Keratinocyte (primary cell): ENCODE data around the gene SLC18A2. TPM values are rescaled to one million over a fixed set of nuclear protein-coding genes. Genes with fewer than 3 reads are reported as not detected.

Experiments used
- DNase-seq: peaks from one replicate; pipeline ENCODE4 v3.0.0-alpha.2; 2011; ENCODE audit warnings: low read depth, missing footprints, low spot score
- FAIRE-seq: peaks from 2 replicates; lab custom pipeline; 2011; peaks lifted over from hg19 to GRCh38; lab: Jason Lieb, UNC
- H2AFZ ChIP-seq: 2 replicates; pipeline ENCODE4 v1.6.0; 2012; ENCODE audit warnings: low read length, control low read depth, inconsistent platforms; ENCODE audit not compliant: control insufficient read depth
- H3K27ac ChIP-seq: 2 replicates; pipeline ENCODE4 v1.5.1; 2011; ENCODE audit warnings: low read length; ENCODE audit not compliant: control insufficient read depth, insufficient read depth
- H3K27me3 ChIP-seq: 3 replicates; pipeline ENCODE4 v1.6.0; 2011; ENCODE audit warnings: low read length; ENCODE audit not compliant: control insufficient read depth, insufficient read depth; ENCODE audit errors: extremely low read depth
- H3K36me3 ChIP-seq, 2 experiments: 2 replicates in 1 of 2; 3 replicates in 1 of 2; pipeline ENCODE4 v1.5.1; 2011; ENCODE audit warnings: low read length in 2 of 2, mild to moderate bottlenecking in 1 of 2; ENCODE audit not compliant: control insufficient read depth in 2 of 2, insufficient read depth in 2 of 2; ENCODE audit errors: extremely low read depth in 1 of 2
- H3K4me1 ChIP-seq: 3 replicates; pipeline ENCODE4 v1.5.1; 2011; ENCODE audit warnings: low read length; ENCODE audit not compliant: control insufficient read depth, insufficient read depth; ENCODE audit errors: extremely low read depth
- H3K4me2 ChIP-seq: 3 replicates; pipeline ENCODE4 v1.6.0; 2011; ENCODE audit warnings: low read depth, low read length; ENCODE audit not compliant: control insufficient read depth, insufficient read depth; ENCODE audit errors: extremely low read depth
- H3K4me3 ChIP-seq, 3 experiments: fragments of 200-600 bp in 1 of 3; sonication (generic) in 1 of 3; 2 replicates in 2 of 3; 3 replicates in 1 of 3; pipeline ENCODE4 v1.5.1; 2011 to 2016; ENCODE audit warnings: low read length in 3 of 3, mild to moderate bottlenecking in 3 of 3, control low read depth in 2 of 3, inconsistent platforms in 1 of 3, low read depth in 1 of 3, mixed read lengths in 1 of 3, mixed run types in 1 of 3, moderate library complexity in 1 of 3; ENCODE audit not compliant: control insufficient read depth in 2 of 3, insufficient read depth in 2 of 3; ENCODE audit errors: extremely low read depth in 1 of 3
- H3K79me2 ChIP-seq: 2 replicates; pipeline ENCODE4 v1.6.0; 2012; ENCODE audit warnings: low read length; ENCODE audit not compliant: control insufficient read depth, insufficient read depth
- H3K9ac ChIP-seq: 3 replicates; pipeline ENCODE4 v1.6.0; 2011; ENCODE audit warnings: low read length; ENCODE audit not compliant: control insufficient read depth, insufficient read depth; ENCODE audit errors: extremely low read depth
- H3K9me1 ChIP-seq: 3 replicates; pipeline ENCODE4 v1.6.0; 2011; ENCODE audit warnings: low read length; ENCODE audit not compliant: control insufficient read depth, insufficient read depth; ENCODE audit errors: extremely low read depth
- H3K9me3 ChIP-seq: 2 replicates; pipeline ENCODE4 v1.5.1; 2012; ENCODE audit warnings: low read depth, low read length; ENCODE audit not compliant: control insufficient read depth
- H4K20me1 ChIP-seq: 3 replicates; pipeline ENCODE4 v1.6.0; 2011; ENCODE audit warnings: low read length; ENCODE audit not compliant: control insufficient read depth, insufficient read depth; ENCODE audit errors: extremely low read depth
- CTCF ChIP-seq, 3 experiments: IDR thresholded peaks in 1 of 3; conservative IDR thresholded peaks in 1 of 3; optimal IDR thresholded peaks in 1 of 3; 2 replicates in 2 of 3; 3 replicates in 1 of 3; pipeline versions ENCODE3 to v1.5.1; 2011; ENCODE audit warnings: low read length in 3 of 3, mild to moderate bottlenecking in 3 of 3, moderate library complexity in 2 of 3, control low read depth in 1 of 3, inconsistent platforms in 1 of 3; ENCODE audit not compliant: insufficient read depth in 2 of 3; ENCODE audit errors: extremely low read depth in 1 of 3
- EZH2 ChIP-seq: IDR thresholded peaks from one replicate; pipeline ENCODE4 v1.6.1; 2012; ENCODE audit warnings: inconsistent platforms, mild to moderate bottlenecking, low read length, moderate library complexity
- dilution Hi-C: fragments of 300-500 bp; cut with MboI; formaldehyde crosslinking; loops from one replicate; pipeline ENCODE4 v1.7.0; 2020; ENCODE audit warnings: low sequenced_read_pairs; ENCODE audit not compliant: extremely low pct_ligation_motif_present
- polyA plus RNA-seq, 5 experiments: library from polyadenylated mRNA; depleted of rRNA in 3 of 5; stranded (reverse) in 3 of 5; stranded (forward) in 1 of 5; unstranded in 1 of 5; fragments of >200 nt; gene quantifications; 1 replicate in 1 of 5; 2 replicates in 3 of 5; 3 replicates in 1 of 5; pipeline versions ENCODE4 v1.2.1 to v1.2.3, GENCODE V29; 2011 to 2012; ENCODE audit warnings: missing spikeins in 2 of 5, low read depth in 1 of 5, low replicate concordance in 1 of 5

The SLC18A2 gene
- polyA plus RNA-seq, 1 donor (not counting 4 experiments of a cell fraction or from before 2014, with no cell fraction given): not detected

- no peak overlapping the region for H3K27ac ChIP-seq
- H3K9me3 ChIP-seq: no peaks in the 10 kb centered on the region
- H3K79me2 ChIP-seq: peaks cover 28% of the 10 kb centered on the region
- no peak overlapping the region for H2AFZ ChIP-seq
- no peaks in the 10 kb centered on the region for H4K20me1 ChIP-seq
- DNase-seq (no peak), FAIRE-seq (no peak)
- no peaks in the 10 kb centered on the region for H3K27me3 ChIP-seq
- no peak overlapping the region for H3K4me2 ChIP-seq
- no peaks in the 10 kb centered on the region for H3K4me1 ChIP-seq
- no peak overlapping the region for H3K9ac ChIP-seq
- no peaks in the 10 kb centered on the region for H3K36me3 ChIP-seq
- no peaks in the 10 kb centered on the region for H3K9me1 ChIP-seq
- no peak for TF ChIP-seq CTCF (optimal IDR thresholded peaks at IDR 0.05 in 1 of 3, IDR thresholded peaks at IDR 0.05 in 1 of 3, conservative IDR thresholded peaks at IDR 0.05 in 1 of 3; ENCODE audit: extremely low read depth in 1 of 3, insufficient read depth in 2 of 3, low read length in 3 of 3)
- no peak for TF ChIP-seq EZH2
- dilution Hi-C loops: no loop called here
- no peak overlapping the region for H3K4me3 ChIP-seq
Observed at GRCh38 chr10:117298219-117298618, 57.3 kb downstream of the SLC18A2 start.

- TF ChIP-seq CTCF (optimal IDR thresholded peaks at IDR 0.05 in 1 of 3, IDR thresholded peaks at IDR 0.05 in 1 of 3, conservative IDR thresholded peaks at IDR 0.05 in 1 of 3; ENCODE audit: extremely low read depth in 1 of 3, insufficient read depth in 2 of 3, low read length in 3 of 3) (no peak), EZH2 (no peak)
- Histone ChIP-seq H3K4me2 (no peak overlapping the region), H2AFZ (no peak overlapping the region), H3K9me1 (no peaks in the 10 kb centered on the region), H3K79me2 (peaks cover 26% of the 10 kb centered on the region), H3K4me1 (no peaks in the 10 kb centered on the region), H3K9me3 (peaks cover 2% of the 10 kb centered on the region), H3K36me3 (no peaks in the 10 kb centered on the region), H3K4me3 (no peak overlapping the region), H3K27ac (no peak overlapping the region), H3K27me3 (no peaks in the 10 kb centered on the region), H4K20me1 (no peaks in the 10 kb centered on the region), H3K9ac (no peak overlapping the region)
- FAIRE-seq (no peak), DNase-seq (no peak)
- dilution Hi-C loops: no loop called here
Observed at GRCh38 chr10:117299435-117299834, 58.5 kb downstream of the SLC18A2 start.
